Measurements from ENCODE around the gene VPS50.

Gene VPS50

GRCh38 chr7:93258661-93259060 lies 26.5 kb downstream of the VPS50 start:
- DNase-seq (ENCODE audit: low read depth): no peak
- no peak overlapping the region for H3K4me3 ChIP-seq (replicated peaks; ENCODE audit: low read depth, low read length)
- no peak for TF ChIP-seq CTCF (IDR thresholded peaks at IDR 0.05; ENCODE audit: low read length, missing control alignments)

GRCh38 chr7:93262535-93262934 lies 30.4 kb downstream of the VPS50 start:
- DNase-seq (ENCODE audit: low read depth): no peak
- H3K4me3 ChIP-seq (replicated peaks; ENCODE audit: low read depth, low read length): no peak overlapping the region
- TF ChIP-seq CTCF (IDR thresholded peaks at IDR 0.05; ENCODE audit: low read length, missing control alignments): no peak

GRCh38 chr7:93265220-93265619 lies 33.1 kb downstream of the VPS50 start:
- no peak for TF ChIP-seq CTCF (IDR thresholded peaks at IDR 0.05; ENCODE audit: low read length, missing control alignments)
- no peak overlapping the region for H3K4me3 ChIP-seq (replicated peaks; ENCODE audit: low read depth, low read length)
- DNase-seq (ENCODE audit: low read depth): no peak

- no peak overlapping the region for H3K4me3 ChIP-seq (replicated peaks; ENCODE audit: low read depth, low read length)
- peak; percentile 17 for DNase-seq (ENCODE audit: low read depth)
- TF ChIP-seq CTCF (IDR thresholded peaks at IDR 0.05; ENCODE audit: low read length, missing control alignments): no peak
Measured at GRCh38 chr7:93279541-93279940, 47.4 kb downstream of the VPS50 start.

- H3K4me3 ChIP-seq (replicated peaks; ENCODE audit: low read depth, low read length): no peak overlapping the region
- no peak for DNase-seq (ENCODE audit: low read depth)
- TF ChIP-seq CTCF (IDR thresholded peaks at IDR 0.05; ENCODE audit: low read length, missing control alignments): no peak
Measured at GRCh38 chr7:93284908-93285307, 52.7 kb downstream of the VPS50 start.

GRCh38 chr7:93293229-93293628 lies 61.1 kb downstream of the VPS50 start:
- TF ChIP-seq CTCF (IDR thresholded peaks at IDR 0.05; ENCODE audit: low read length, missing control alignments): no peak
- no peak for DNase-seq (ENCODE audit: low read depth)
- H3K4me3 ChIP-seq (replicated peaks; ENCODE audit: low read depth, low read length): no peak overlapping the region

GRCh38 chr7:93298206-93298605 lies 66.0 kb downstream of the VPS50 start:
- no peak for DNase-seq (ENCODE audit: low read depth)
- H3K4me3 ChIP-seq (replicated peaks; ENCODE audit: low read depth, low read length): no peak overlapping the region
- TF ChIP-seq CTCF (IDR thresholded peaks at IDR 0.05; ENCODE audit: low read length, missing control alignments): no peak
